ENCODE results near the gene PCSK5.
"Not testable (repeated sequence)": the region's sequence is repeated elsewhere in the genome, so short reads cannot be mapped to it uniquely, and the experiment has no call there.

PCSK5 gene

DNA sequence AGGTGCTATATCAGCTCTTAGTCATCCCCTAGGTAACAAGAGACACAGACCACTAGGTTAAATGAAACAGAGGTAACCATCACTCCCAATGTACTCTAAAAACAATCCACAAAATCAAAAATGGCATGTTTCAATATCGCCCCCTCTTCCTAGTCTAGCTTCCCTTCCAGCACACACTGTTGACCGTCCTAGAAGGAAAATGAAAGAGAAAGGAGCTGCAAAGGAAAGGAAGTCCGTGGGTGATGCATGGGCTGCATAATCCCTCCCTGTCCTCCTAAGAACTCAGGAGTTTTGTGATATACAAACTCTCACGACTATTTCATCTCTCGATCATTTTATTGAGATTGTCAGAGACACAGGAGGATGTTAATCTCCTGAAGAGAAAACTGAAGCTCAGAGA lies 402.2 kb downstream of the PCSK5 start:
- no peaks in the 10 kb centered on the region for H3K36me3 Mint-ChIP-seq
- H3K27me3 Mint-ChIP-seq: no peaks in the 10 kb centered on the region
- H3K4me1 Mint-ChIP-seq: no peaks in the 10 kb centered on the region

DNA sequence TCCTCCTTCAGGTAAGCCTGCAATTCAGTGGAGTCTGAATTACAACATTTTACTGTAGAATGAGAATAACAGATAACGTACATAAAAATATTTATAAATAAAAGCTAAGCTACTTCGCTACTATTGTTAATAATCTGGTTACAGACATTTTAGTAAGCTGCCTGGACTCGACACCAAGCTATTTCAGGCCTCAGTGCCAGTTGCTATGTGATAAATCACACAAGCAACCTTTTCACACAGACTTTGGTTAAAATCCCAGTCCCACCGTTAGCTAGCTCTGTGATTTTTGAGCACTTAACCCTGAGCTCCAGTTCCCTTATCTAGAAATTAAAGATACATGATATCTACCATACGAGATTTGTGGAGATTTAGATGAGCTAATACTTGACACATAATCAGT lies 403.8 kb downstream of the PCSK5 start:
- Mint-ChIP-seq H3K36me3 (no peaks in the 10 kb centered on the region), H3K4me1 (no peaks in the 10 kb centered on the region), H3K9me3 (no peaks in the 10 kb centered on the region), H3K4me3 (no peak overlapping the region), H3K27me3 (no peaks in the 10 kb centered on the region), H3K27ac (no peak overlapping the region)

More for the DNA sequence above, 402.2 kb downstream of the PCSK5 start:
- Mint-ChIP-seq H3K9me3 (no peaks in the 10 kb centered on the region), H3K4me3 (no peak overlapping the region), H3K27ac (no peak overlapping the region)

DNA sequence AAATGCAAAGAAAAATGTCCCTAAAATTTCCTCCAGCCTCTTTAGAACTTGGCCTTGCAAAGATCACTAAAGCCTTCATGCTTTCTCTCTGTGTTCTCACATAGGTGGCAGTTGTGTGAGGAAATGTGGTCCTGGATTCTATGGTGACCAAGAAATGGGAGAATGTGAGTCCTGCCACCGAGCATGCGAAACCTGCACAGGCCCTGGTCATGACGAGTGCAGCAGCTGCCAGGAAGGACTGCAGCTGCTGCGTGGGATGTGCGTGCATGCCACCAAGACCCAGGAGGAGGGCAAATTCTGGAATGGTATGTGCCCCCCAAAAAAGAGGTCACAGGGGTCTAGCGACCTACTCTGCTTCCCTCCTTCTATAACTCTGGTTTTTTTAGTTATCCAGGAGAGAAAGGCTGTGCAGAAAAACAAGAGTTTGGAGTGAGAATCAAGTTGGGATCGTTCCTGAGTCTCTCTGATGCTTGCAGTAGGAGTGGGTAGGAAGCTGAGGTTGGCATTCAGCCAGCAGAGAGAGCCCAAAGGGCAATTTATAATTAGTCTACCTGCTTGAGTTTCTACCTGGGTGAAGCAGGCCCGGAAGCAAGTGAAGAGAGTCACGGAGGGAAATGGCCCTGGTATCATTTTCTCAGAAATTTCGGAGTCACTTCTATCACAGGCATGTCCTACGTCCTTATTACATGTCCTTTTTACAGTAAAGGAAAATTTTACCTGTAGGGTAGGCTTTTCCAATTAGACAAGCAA lies 406.3 kb downstream of the PCSK5 start:
- Mint-ChIP-seq H3K4me1 (no peaks in the 10 kb centered on the region), H3K27me3 (no peaks in the 10 kb centered on the region), H3K27ac (no peak overlapping the region)

DNA sequence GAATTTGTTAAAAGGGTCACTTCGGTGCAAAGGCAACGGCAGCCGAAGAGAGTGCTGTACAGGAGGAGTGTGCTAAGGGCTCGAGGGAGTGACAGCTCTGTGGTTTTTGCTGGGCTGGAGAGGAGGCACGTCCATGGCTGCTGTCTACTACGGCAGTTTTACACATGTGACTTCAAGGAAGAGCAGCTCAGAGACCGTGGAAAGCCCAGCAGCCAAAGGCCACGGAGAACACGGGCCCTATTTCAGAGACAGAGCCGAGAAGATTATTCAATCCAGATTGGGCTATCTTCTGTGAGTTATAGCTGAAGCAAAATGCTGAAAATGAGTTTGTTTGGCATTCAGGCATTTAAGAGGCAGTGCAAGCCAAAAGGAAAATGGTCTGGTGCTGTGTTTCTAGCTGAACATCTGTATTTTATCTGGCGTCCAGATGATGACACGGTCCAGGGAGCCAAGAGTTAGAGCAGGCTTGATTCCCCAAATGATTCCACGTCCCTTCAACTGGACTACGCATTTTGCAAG lies 407.3 kb downstream of the PCSK5 start:
- Mint-ChIP-seq H3K4me1 (no peaks in the 10 kb centered on the region), H3K27me3 (no peaks in the 10 kb centered on the region), H3K4me3 (no peak overlapping the region), H3K36me3 (no peaks in the 10 kb centered on the region), H3K27ac (no peak overlapping the region), H3K9me3 (no peaks in the 10 kb centered on the region)

More for the DNA sequence above, 406.3 kb downstream of the PCSK5 start:
- Mint-ChIP-seq H3K36me3 (no peaks in the 10 kb centered on the region), H3K4me3 (no peak overlapping the region), H3K9me3 (no peaks in the 10 kb centered on the region)

DNA sequence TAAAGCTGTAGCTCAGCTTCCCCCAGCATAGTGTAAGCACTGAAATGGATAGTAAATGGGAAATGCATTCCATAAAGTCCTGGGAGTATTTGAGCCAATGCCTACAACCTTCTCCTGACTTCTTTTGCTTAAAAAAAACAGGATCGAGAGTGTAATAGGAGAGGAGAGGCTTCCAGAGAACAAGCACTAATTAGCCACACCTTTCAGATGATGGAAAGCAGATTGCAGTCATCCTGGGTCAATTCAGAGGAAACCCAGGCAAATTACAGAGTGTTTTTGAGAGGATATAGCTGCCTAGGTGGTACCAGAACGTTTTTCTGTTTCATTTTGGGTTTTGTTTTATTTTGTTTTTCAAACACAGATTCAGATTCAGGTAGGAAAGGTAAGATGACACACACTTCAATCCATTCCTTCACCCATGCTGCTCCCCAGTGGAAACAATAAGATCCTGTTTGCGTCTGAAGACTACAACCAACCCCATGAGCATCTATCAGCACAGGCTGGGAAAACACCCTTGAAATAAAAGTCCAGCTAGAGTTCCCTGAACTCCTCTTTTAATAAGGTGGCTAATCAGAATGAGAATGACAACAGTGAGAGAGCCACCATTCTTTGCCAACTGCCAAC lies 408.2 kb downstream of the PCSK5 start:
- Mint-ChIP-seq H3K4me1 (no peaks in the 10 kb centered on the region), H3K36me3 (no peaks in the 10 kb centered on the region), H3K27ac (no peak overlapping the region), H3K9me3 (no peaks in the 10 kb centered on the region), H3K4me3 (no peak overlapping the region), H3K27me3 (no peaks in the 10 kb centered on the region)

DNA sequence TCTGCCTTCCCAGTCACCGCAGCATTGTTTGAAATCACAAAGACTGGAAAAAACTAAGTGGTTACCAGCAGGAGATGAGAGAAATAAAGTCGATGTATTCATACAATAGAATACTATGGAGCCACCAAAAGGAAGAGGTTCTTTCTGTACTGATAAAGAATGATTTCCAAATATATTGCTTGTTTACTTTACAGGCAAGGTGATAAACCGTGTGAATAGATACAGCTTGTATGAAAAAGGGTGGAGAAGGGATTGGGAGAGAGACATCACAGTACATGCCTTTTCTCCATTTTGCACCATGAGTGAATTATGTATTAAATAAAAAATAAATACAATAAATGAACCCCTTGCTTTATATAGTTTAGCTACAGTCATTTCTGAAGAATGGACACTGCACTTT lies 412.1 kb downstream of the PCSK5 start:
- Mint-ChIP-seq H3K9me3 (no peaks in the 10 kb centered on the region), H3K4me1 (no peaks in the 10 kb centered on the region)

DNA sequence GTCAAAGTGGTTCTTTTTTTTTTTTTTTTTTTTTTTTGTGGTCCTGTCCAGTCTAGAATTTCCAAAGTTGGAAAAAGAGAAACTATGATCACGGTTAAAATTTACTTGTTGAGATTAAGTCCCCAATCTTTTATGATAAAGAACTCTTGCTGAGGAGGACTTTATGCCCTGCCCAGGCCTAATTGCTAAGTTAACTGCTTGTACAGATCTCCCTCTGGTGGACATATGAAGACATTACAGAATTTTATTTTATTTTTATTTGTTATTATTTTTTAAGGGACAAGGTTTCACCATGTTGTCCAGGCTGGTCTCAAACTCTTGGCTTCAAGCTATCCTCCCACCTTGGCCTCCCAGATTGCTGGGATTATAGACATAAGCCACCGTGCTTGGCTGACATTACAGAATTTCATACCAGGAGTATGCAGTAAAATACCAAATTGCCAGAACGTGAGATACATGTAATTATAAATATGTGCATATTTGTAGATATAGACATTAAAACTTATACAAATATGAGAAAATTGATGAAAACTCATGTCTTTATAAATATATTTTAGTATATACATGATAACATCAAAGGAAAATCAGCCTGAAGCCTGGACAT lies 412.6 kb downstream of the PCSK5 start:
- Mint-ChIP-seq H3K27ac (no peak overlapping the region), H3K9me3 (no peaks in the 10 kb centered on the region), H3K27me3 (peaks cover under 1% of the 10 kb centered on the region), H3K36me3 (no peaks in the 10 kb centered on the region), H3K4me3 (no peak overlapping the region), H3K4me1 (no peaks in the 10 kb centered on the region)

More for the DNA sequence above, 412.1 kb downstream of the PCSK5 start:
- Mint-ChIP-seq H3K36me3 (no peaks in the 10 kb centered on the region), H3K27me3 (no peaks in the 10 kb centered on the region), H3K4me3 (no peak overlapping the region), H3K27ac (no peak overlapping the region)

DNA sequence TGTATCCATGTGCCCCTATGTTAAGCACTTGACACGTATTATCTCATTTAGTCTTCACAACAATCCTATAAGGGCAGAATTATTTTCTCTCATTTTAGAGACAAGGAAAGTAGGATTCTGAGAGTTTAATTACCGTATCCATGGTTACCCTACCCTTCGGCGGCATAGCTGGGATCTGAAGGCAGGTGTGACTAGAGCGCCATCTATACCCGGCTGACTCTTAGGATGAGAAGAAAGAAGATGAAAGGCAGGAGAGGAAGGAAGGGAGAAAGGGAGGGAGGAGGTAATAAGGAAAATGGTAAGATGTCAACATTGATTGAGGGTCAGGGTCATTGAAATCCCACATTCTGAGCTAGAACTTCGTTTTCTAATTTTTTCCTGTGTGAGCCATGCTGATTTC lies 416.6 kb downstream of the PCSK5 start:
- not testable (repeated sequence) for H3K9me3 Mint-ChIP-seq, H3K4me3 Mint-ChIP-seq, H3K27me3 Mint-ChIP-seq, H3K4me1 Mint-ChIP-seq, H3K27ac Mint-ChIP-seq, H3K36me3 Mint-ChIP-seq

DNA sequence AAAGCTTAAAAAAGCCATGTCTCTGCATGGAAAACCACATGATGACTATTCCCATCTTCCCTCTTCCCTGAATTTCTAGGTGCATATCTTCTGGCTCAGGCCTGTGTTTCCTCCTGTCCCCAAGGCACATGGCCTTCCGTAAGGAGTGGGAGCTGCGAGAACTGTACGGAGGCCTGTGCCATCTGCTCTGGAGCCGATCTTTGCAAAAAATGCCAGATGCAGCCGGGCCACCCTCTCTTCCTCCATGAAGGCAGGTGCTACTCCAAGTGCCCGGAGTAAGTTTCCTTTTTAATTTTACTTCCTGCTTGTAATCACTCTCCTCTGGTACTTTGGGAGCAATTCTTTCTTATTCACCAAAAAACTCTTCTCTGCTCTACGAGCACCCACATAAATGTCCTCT lies 420.1 kb downstream of the PCSK5 start:
- Mint-ChIP-seq H3K4me1 (no peaks in the 10 kb centered on the region), H3K36me3 (no peaks in the 10 kb centered on the region), H3K27ac (no peak overlapping the region), H3K9me3 (no peaks in the 10 kb centered on the region), H3K4me3 (no peak overlapping the region), H3K27me3 (peaks cover 3% of the 10 kb centered on the region)

DNA sequence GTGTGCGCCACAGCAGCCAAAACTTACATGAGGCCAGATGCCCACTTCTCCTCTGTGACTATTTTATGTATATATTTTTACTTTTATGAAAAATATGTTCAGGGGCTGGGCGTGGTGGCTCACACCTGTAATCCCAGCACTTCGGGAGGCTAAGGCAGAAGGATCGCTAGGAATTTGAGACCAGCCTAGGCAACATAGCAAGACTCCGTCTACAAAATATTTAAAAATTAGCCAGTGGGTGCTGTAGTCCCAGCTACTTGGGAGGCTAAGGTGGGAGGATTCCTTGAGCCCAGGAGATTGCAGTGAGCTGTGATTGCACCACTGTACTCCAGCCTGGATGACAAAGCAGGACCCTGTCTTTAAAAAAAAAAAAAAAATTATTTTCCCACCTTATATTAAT lies 420.5 kb downstream of the PCSK5 start:
- Mint-ChIP-seq H3K4me1 (no peaks in the 10 kb centered on the region), H3K36me3 (no peaks in the 10 kb centered on the region), H3K27ac (no peak overlapping the region), H3K27me3 (peaks cover 3% of the 10 kb centered on the region), H3K4me3 (no peak overlapping the region), H3K9me3 (no peaks in the 10 kb centered on the region)

DNA sequence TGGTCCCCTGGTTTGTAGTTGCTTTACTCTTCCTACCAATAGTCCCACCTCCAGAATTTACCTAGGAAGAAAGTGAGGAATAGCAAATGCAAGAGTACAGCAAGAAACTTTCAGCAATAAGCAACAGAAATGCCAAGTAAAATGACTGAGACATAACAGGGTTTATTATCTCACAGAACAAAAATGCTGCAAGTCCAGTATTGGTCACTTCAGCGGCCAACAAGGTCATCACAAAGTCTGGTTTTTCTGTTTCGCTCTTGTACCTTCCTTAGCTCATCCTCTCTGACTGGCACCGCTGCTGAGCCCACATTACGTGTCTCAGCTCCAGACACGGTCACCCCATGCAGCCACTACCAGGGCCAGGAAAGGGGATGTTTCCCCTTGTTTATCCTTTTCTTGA lies 421.1 kb downstream of the PCSK5 start:
- Mint-ChIP-seq H3K4me3 (no peak overlapping the region), H3K27ac (no peak overlapping the region), H3K36me3 (no peaks in the 10 kb centered on the region), H3K9me3 (no peaks in the 10 kb centered on the region), H3K27me3 (peaks cover 3% of the 10 kb centered on the region), H3K4me1 (no peaks in the 10 kb centered on the region)

DNA sequence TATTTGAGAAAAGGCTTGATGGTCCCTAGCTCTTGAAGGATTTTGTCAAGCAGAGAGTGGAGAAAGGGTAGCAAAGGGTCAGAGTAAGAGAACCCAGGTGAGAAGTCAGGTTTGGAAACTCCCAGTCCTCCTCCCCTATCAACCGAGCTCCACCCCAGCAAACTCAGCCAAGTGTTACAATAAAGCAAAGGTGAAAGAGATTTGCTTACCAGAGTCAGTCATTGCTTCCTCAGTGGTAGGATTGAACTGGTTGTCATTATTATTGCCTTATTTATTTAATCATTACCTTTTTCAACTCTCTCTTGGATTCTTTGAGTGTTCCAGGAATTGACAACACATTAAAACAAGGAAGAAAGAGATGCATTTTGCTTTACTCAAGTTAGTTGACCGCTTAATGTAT lies 423.3 kb downstream of the PCSK5 start:
- Mint-ChIP-seq H3K4me3 (no peak overlapping the region), H3K9me3 (no peaks in the 10 kb centered on the region), H3K27ac (no peak overlapping the region), H3K27me3 (no peaks in the 10 kb centered on the region), H3K36me3 (no peaks in the 10 kb centered on the region), H3K4me1 (no peaks in the 10 kb centered on the region)

DNA sequence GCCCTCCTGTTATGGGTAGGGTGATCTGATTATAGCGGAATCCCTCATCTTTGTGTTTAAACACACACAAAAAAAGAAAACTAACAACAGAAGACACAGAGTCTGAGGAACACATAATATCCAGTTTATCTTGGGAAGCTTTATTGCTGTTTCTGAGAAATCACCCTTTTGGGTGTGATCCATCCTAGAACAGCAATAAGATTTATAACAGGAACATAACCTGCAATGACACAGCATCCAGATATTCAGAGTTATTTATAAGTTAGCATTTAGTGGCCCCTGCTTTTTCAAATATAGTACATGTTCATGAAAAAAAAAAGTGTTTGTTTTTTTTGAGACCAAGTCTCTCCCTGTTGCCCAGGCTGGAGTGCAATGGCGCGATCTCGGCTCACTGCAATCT lies 423.8 kb downstream of the PCSK5 start:
- no peaks in the 10 kb centered on the region for H3K36me3 Mint-ChIP-seq
- H3K4me3 Mint-ChIP-seq: no peak overlapping the region
- no peaks in the 10 kb centered on the region for H3K9me3 Mint-ChIP-seq
- no peak overlapping the region for H3K27ac Mint-ChIP-seq
- H3K27me3 Mint-ChIP-seq: no peaks in the 10 kb centered on the region
- H3K4me1 Mint-ChIP-seq: no peaks in the 10 kb centered on the region

DNA sequence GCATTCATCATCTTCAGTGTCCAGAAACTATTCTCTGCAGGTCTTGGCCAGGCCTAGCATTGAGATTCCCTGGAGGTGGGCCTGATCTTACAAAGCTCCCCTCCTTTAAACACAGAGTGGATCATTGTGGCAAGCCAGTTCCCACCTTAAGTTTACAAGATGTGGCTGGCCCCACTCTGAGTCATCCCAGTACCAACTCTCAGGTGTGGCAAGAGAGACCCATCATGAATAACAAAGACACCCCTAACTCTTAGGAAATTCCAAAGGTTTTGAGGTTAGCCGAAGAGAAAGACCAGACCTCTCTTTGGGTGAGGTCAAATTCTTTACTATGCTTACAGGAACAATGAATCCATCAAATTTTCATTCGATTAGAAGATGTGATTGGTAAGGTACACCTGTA lies 425.6 kb downstream of the PCSK5 start:
- no peaks in the 10 kb centered on the region for H3K9me3 Mint-ChIP-seq
- no peak overlapping the region for H3K27ac Mint-ChIP-seq
- H3K4me1 Mint-ChIP-seq: no peaks in the 10 kb centered on the region
- H3K36me3 Mint-ChIP-seq: no peaks in the 10 kb centered on the region
- H3K27me3 Mint-ChIP-seq: no peaks in the 10 kb centered on the region
- H3K4me3 Mint-ChIP-seq: no peak overlapping the region

DNA sequence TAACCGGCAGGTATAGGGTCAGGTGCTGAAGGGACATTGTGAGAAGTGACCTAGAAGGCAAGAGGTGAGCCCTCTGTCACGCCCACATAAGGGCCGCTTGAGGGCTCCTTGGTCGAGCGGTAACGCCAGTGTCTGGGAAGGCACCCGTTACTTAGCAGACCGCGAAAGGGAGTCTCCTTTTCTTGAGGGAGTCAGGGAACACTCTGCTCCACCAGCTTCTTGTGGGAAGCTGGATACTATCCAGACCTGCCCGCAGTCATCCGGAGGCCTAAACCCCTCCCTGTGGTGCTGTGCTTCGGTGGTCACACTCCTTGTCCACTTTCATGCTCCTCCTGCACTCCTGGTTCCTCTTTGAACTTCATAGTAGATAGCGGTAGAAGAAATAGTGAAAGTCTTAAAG lies 429.0 kb downstream of the PCSK5 start:
- H3K4me3 Mint-ChIP-seq, H3K27ac Mint-ChIP-seq, H3K4me1 Mint-ChIP-seq, H3K36me3 Mint-ChIP-seq, H3K27me3 Mint-ChIP-seq, H3K9me3 Mint-ChIP-seq: not testable (repeated sequence)

DNA sequence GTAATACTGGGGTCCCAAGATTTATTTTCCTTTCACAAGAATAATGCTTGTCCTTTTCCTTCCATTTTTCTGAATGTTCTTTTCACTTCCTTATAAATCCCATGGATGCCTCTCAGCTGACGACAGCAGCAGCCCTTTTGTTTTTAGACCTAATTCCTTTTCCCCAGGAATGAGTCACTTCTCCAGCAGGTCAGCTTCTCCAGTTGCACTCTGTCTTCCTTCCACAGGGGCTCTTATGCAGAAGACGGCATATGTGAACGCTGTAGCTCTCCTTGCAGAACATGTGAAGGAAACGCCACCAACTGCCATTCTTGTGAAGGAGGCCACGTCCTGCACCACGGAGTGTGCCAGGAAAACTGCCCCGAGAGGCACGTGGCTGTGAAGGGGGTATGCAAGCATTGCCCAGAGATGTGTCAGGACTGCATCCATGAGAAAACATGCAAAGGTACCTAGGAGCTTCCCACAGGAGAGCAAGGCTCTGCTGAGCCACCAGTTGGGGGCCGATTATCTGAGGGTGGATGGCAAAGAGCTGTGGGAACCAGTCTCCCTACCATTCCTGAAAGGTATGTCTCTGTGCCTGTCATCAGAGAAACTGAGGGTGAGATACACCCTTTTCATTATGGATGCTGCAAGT lies 430.8 kb downstream of the PCSK5 start:
- Mint-ChIP-seq H3K27ac (no peak overlapping the region), H3K27me3 (peaks cover 2% of the 10 kb centered on the region), H3K4me3 (no peak overlapping the region), H3K4me1 (no peaks in the 10 kb centered on the region), H3K36me3 (no peaks in the 10 kb centered on the region), H3K9me3 (no peaks in the 10 kb centered on the region)

All from activated naive CD4-positive, alpha-beta T cell treated with anti-CD3 and anti-CD28 coated beads, Interleukin-2, amount 50 U/mL, for 24 hours (primary cell).